HG03558 (cell line): ENCODE data around the gene CCDC74A.
"Not testable (repeated sequence)": the region's sequence is repeated elsewhere in the genome, so short reads cannot be mapped to it uniquely, and the experiment has no call there.

Experiments used
- ATAC-seq: cut with Tn5 transposase; IDR thresholded peaks from one replicate; pipeline ENCODE4 v1.9.1; 2021; ENCODE audit warnings: moderate number of reproducible peaks; ENCODE audit not compliant: unreplicated experiment; ENCODE audit errors: extremely low read depth

The CCDC74A gene

DNA sequence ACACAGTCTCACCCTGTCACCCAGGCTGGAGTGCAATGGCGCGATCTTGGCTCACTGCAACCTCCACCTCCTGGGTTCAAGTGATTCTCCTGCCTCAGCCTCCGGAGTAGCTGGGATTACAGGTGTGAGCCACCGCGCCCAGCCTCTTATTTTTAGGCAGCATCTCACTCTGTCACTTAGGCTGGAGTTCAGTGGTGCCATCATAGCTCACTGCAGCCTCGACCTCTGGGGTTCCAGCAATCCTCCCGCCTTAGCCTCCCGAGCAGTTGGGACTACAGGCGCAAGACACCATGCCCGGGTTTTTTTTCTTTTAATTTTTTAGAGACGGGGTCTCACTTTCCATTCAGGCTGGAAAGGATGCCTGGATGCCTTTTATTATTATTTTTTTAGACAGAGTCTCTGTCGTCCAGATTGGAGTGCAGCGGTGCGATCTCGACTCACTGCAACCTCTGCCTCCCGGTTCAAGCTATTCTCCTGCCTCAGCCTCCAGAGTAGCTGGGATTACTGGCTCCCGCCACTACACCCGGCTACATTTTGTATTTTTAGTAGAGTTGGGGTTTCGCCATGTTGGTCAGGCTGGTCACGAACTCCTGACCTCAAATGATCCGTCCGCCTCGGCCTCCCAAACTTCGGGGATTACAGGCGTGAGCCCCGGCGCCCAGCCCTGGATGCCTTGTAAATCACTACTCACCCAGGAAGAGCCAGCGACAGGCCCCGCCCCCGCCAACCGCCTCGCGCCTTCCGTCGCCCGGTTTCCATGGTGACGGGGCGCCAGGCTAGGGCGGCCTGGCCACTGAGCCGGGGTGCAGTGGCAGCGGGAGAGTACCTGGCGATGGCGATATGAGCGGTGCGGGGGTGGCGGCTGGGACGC lies at the start of gene CCDC74A:
Gene CCDC74A, plus strand, starts transcription at position 758 of the 871 bp plus-strand sequence. Its CDS starts 83 bp downstream, at position 841.
- peak; percentile 78 for ATAC-seq

DNA sequence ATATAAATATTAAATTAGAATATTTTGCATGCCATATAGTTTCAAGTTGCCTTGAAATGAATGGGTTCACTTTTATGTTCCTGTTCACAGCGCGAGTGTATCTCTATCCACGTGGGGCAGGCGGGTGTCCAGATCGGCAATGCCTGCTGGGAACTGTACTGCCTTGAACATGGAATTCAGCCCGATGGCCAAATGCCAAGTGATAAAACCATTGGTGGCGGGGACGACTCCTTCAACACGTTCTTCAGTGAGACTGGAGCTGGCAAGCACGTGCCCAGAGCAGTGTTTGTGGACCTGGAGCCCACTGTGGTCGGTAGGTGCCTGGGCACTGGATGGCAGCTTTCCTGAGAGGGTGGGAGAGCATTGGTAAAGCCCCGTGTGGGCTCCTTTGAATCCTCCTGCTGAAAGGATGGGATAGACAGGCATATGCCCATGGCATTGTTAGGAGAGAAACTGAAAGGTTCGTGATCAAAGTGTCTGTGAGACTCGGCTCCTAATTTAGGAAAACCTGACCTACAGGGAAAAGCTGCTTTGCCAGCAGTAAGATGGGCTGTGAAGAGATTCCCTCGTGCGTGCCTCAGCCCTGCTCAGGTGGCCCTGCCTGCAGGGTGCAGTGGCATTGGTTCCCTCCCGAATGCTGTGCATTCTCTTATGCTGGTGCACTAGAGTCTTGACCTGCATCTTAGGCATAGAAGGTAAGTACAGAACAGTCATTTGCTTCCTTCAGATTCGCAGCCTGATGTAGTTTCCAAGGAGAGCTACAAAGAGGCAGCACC lies 49.4 kb upstream of the CCDC74A start:
- not testable (repeated sequence) for ATAC-seq

DNA sequence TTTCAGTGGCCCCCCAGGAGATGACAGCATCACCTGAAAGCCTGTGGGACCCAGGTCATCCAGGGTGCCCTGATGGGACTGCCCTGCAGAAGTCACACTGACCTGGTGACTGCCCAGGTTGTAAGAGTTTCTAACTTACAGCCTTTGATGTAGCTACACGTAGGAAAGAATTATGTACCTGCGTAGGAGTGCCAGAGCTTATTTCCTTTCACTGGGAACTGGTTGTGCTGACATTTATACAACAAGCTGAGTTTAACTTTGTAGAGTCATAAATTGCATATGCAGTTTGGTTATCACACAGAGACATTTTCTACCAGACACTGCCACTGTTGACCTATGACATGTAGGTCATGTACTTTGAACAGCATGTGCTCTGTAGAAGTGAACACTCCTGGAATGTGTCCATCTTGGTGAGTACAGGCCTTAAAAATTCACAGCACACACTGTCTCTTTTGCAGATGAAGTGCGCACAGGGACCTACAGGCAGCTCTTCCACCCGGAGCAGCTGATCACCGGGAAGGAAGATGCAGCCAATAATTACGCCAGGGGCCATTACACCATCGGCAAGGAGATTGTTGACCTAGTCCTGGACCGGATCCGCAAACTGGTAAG lies 48.7 kb upstream of the CCDC74A start:
- ATAC-seq = not testable (repeated sequence)

DNA sequence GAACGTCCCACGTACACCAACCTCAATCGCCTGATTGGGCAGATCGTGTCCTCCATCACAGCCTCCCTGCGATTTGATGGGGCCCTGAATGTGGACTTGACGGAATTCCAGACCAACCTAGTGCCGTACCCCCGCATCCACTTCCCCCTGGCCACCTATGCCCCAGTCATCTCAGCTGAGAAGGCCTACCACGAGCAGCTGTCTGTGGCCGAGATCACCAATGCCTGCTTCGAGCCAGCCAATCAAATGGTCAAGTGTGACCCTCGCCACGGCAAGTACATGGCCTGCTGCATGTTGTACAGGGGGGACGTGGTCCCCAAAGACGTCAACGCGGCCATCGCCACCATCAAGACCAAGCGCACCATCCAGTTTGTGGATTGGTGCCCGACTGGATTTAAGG lies 47.3 kb upstream of the CCDC74A start:
- not testable (repeated sequence) for ATAC-seq

DNA sequence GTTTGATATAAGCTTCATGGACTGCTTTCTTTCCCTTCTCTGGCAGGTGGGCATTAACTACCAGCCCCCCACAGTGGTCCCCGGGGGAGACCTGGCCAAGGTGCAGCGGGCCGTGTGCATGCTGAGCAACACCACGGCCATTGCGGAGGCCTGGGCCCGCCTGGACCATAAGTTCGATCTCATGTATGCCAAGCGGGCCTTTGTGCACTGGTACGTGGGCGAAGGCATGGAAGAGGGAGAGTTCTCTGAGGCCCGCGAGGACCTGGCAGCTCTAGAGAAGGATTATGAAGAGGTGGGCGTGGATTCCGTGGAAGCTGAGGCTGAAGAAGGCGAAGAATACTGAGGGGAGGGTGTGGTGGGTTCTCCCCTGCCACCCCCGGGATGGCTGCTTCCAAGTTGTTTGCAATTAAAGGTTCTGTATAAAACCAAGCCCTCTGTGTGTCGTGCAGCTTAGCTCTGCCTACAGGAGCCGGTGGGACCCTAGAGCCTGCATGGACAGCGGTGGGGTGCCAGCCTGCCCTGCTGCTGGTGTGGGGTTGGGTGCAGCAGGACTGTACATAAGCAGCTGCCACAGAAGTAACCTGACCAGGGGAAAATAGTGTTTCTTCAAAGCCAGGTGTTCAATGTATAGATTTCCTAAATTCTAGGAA lies 45.1 kb upstream of the CCDC74A start:
- ATAC-seq = not testable (repeated sequence)

DNA sequence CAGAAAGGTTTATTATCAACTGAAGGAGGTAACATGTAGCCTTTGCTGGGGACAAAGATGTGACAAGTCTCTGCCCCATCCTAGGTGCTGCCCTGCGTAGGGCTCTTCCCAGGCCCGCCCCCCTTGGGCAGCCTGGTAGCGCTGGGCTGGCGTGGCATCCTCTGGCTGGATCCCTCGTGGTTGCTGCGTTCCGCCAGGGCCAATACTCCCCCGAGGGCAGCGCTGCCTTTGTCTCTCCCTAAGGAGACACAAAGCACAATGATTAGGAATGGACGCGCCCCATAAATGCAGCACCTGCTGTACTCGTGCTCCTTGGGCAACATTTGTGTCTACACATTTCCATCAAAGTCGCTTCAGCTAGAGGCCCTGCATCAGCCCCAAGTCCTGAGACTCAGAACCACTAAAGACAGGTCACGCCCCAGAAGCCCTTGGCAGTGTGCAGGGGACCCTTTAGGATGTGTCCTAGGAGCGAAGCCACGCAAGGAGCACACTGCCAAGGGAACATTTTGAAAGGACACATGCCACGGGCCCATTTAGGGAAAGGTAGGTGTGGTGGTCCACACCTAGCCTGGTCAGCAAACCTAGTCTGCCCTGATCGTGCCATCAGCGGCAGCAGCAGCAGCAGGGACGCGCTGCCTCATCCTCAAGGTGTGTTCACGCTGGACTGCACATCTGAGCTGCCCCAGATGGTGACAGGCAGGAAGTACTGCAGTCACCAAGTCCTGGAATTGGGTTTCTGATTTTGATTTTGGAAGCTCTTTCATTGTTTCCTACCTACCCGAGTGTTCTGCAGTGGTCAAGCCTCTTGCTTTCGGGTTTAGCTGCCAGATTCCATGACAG lies 43.5 kb upstream of the CCDC74A start:
- not testable (repeated sequence) for ATAC-seq

DNA sequence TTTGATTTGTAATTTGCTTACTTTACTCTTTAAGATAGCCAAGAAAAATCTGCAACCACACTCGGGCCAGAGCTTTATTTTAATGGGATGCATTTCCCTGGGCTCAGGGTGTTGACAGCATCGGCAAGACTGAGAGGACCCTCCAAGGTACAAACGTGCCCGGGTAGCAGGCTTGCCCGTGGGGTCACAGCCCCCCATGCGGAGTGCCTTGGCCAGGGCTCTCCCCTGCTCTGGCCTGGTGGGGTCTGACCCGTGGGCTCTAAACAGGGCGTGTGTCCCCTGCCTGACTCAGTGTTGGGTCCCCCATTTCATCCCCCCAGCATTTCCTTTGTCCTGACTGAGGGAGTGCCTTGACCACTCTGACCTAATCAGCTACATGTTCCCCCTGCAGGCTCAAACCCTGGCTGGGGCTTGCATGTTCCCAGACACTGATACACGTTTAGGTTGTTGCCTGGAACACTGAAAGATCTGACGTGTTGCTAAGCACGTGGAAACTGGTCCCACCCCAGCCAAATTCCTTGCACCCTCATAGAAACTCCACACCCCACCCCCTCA lies 42.7 kb upstream of the CCDC74A start:
- ATAC-seq = not testable (repeated sequence)

DNA sequence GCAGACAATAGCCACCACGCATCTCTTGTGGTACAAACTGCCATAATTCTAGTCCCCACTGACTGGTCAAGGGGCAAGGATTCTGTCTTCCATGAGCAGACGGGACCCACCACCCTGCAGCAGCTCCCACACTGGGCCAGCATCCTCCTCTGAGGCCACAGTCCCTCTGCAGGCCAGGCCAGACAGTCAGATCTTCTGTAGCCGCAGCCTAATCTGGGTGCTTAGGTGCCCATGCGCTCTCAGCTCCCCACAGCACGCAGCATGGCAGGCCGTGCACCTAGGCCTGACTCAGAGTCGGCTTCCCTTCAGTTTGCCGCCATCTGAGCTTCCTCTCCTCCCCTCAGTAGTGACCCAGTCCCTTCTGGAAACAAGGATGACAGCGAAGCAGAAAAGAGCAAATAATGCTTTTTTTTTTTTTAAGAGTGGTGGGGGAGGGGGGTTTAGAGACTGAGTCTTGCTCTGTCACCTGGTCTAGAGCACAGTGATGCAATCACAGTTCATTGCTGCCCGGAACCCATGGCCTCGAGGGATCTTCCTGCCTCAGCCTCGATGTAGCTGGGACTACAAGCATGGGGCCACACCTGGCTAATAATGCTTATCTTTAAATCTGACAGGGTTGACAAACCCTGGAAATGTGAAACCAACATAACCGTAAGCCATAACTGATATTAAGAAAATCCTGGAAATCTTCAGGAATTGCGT lies 41.3 kb upstream of the CCDC74A start:
- not testable (repeated sequence) for ATAC-seq

DNA sequence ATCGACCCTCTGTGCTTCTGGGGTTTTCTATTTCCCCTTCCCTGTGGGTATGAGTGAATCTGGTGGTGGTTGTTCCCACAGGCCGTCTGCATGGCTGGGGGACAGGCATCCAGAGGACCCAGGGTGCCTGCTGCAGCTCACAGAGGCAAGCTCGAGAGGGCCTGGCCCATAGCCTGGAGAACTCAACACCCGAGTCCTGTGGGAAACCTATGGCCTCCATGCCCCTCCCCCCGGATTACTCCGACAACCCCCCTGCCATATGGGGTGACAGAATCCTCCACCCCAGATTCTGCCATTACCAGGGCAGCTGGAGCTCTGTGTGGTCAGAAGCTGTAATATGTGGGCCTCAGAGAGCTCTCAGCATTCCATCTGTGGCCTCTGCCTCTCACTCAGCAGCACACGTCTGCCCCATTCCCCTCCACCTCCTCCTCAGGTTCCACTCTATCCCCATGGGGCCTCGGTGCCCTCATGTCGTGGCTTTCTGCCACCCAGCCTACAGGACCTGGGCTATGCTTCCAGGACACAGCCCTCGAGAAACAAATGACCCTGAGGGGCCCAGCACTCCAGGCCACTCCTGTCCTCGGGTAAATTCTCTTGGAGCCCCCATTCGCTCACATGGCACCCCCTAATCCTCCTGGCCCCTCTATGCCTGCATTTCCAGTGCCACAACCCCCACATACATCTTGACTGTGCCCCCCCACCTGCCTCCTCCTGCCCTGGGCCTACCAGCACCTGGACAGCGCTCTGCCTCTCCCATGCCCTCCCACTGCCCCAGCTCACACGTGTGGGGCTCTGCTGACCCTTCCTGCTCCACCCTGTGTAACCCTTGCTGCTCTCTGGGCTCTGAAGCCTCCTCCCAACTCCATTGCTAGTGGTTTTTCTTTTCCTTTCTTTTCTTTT lies 39.1 kb upstream of the CCDC74A start:
- ATAC-seq = no peak

DNA sequence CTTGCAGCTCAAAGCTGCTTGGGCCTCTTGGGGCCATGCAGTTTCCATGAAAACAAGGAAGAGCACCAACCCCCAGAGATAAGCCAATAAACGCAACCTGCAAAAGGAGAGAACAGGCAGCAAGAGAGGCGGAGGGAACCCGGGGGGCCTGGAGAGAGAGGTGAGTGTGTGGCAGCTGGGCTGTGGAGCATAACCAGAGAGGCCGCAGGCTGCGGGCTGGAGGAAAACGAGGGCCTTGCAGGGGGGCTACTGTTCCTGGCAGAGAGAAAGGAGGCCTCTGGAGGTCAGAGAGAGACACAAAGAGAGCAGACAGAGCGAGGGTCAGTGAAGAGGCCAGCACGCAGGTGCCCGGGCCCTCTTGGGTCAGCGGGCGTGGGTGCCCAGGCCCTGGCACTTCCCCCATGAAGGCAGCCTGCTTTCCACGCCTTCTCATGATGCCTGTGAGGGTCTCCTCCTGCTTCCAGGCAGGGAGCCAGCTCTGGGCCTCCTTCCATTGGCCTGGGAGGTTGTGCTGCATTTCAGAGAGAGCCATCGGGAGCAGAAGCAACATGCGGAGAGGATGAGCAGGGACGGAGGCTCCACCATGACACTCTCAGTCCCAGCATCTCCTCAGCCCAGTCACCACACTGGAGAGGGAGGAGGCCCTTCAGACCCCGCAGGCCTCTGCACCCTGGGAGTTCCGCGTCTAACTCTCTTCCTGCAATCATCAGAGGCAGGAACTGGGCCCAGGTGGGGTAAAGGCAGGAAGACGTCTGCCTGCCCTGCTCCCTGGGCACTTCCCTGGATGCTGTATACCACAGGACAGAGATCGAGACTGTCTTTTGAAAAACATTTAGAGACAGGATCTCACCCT lies 36.8 kb upstream of the CCDC74A start:
- ATAC-seq = not testable (repeated sequence)

DNA sequence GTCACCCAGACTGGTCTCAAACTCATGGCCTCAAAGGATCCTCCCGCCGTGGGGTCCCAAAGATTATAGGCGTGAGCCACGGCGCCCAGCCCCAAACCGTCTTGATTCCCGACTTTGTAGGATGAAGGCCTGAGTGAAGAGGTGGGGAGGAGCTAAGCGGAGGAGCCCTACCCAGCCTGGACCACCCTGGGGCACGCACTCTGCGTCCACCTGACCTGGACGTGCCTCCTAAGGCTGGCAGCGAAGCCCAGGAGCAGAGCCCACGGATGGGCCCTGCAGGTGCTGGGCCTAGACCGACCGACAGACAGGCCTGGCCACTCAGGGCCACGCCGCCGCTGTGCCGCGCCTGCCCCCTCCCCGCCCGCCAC lies 36.2 kb upstream of the CCDC74A start:
- not testable (repeated sequence) for ATAC-seq

DNA sequence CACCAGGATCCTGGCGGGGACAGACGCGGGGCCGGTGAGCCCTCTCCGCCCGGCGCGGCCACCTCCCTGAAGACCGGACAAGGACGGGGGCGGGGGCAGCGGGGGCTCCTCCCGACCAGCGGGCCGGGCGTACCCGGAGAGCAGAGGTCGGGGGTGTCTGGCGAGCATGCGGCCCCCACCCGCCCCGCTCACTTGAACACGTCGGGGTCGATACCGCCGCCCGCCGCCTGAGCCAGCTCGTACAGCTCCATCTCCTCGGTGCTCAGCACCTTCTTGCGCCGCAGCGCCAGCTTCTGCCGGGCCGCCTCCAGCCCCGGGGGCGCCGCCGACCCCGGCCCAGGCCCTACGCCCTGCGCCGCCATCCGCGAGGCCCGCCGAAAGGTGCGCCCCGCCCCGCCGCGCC lies 35.7 kb upstream of the CCDC74A start, which contains the start of gene MZT2A:
Gene MZT2A, minus strand, starts transcription at position 383 of the 403 bp plus-strand sequence. Its CDS starts 21 bp downstream, at position 362.
- ATAC-seq = not testable (repeated sequence)

DNA sequence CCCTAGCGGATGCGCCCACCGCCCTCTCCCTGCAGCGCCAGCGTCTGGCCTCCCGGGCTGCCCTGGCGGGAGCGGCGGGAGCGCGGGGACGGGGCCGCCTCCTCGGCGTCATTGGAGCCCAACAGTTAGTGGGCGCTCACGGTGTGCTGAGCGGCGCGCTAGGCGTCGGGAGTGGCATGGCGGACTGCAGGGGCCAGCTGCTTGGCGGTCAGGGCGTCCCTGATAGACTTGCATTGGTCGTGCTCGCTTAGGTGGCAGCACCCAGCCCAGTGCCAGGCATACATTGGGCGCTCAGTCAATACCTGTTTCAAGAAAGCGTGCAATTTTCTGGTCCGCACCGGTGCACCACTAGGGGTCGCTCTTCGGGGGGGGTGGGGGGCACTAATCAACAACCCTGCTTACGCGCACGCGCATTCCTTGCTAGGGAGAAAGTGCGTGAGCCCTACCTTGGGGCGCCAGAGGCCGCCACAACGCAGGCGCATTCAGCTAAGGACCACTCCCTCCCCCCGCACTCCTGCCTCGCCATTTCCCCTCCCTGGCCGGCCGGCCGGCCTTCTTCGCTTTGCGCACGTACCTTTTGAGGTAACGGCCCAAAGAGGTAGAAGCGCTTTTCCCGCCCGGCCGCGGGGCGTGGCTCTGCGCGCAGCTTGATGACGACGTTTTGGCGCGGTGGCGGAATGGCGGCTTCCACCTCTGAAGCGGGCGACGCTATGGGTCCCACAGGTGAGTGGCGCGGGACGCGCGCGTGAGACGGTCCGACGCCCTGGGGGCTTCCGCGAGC lies 35.1 kb upstream of the CCDC74A start:
- peak; percentile 47 for ATAC-seq

DNA sequence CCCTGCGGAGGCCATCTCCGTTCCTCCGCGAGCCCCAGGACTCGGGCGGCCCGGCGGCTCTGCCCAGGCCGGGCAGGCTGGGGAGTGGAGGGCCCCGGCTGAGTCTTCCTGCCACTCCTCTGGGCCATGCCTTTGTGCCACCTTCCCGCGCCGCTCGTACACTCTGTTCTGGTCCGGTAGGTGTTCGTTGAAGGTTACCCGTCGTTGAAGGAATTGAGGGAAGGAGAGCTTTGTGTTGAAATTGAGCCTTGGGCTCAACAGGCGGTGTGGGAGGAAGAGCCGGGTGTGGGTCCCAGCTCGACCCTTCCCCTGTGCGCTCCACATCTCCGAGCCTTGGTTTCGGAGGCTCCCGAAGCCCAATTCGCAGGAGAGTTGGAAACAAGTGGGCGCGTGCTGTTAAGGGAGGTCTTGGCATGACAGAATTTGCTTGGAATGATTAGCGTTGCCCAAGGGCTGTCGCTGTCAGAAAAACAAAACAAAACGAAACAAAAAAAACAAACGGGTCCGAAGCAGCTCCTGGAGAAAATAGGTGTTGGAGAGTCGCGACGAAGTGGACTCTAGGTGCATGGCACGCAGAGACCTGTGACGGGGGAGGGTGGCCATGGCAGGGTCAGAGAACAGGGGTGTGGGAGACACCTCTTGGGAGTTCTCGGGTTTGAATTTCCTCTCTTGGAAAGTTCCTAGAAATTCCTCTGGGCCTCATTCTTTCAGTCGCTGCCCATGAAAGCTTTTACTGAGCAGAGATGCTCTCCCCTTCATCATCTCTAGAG lies 34.3 kb upstream of the CCDC74A start:
- ATAC-seq = no peak

DNA sequence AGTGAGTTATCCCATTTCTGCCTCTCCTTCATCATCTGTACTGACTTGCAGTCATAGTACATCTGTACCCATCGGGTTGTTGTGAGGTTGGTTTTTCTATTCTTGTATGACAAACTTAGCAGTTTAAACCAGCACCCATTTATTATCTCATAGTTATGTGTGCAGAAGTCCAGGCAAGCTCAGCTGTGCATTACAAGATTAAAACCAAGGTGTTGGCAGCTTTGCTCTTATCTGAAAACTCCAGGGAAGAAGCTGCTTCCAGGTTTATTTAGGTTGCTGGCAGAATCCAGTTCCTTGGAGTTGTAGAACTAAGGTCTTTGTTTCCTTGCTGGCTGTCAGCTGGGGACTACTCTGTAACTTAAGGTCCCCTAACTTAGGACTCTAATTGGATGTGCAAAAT lies 32.2 kb upstream of the CCDC74A start:
- ATAC-seq = not testable (repeated sequence)
